HFF-Myc (cell line): ENCODE measurements around the gene REXO5.

Source experiments
- DNase-seq: peaks from one replicate; pipeline ENCODE4 v3.0.0-alpha.2; 2011; ENCODE audit warnings: low read depth; ENCODE audit errors: extremely low read depth
- H3K4me3 ChIP-seq: replicated peaks from 2 replicates; pipeline ENCODE4 v1.5.1; 2011; ENCODE audit warnings: low read depth, mild to moderate bottlenecking, control low read depth, low read length
- CTCF ChIP-seq: IDR thresholded peaks from 2 replicates; pipeline ENCODE4 v1.5.1; 2012; ENCODE audit warnings: mild to moderate bottlenecking, low read depth, low read length, control low read depth; ENCODE audit errors: missing control alignments

REXO5 gene

GRCh38 chr16:20846551-20846950 lies 40.2 kb downstream of the REXO5 start:
- TF ChIP-seq CTCF, result no peak
- no peak for DNase-seq
- H3K4me3 ChIP-seq, result no peak overlapping the region

- no peak for TF ChIP-seq CTCF
- no peak for DNase-seq
- no peak overlapping the region for H3K4me3 ChIP-seq
Measured at GRCh38 chr16:20847550-20847949, 41.2 kb downstream of the REXO5 start.

- TF ChIP-seq CTCF, result peak; percentile 99
- peak; percentile 50 for DNase-seq
- H3K4me3 ChIP-seq, result no peak overlapping the region
Measured at GRCh38 chr16:20849589-20850390, 43.5 kb downstream of the REXO5 start.

- no peak for DNase-seq
- TF ChIP-seq CTCF, result no peak
- H3K4me3 ChIP-seq, result no peak overlapping the region
Measured at GRCh38 chr16:20850981-20851380, 44.7 kb downstream of the REXO5 start.

- DNase-seq, result peak; percentile 46
- no peak overlapping the region for H3K4me3 ChIP-seq
- TF ChIP-seq CTCF, result no peak
Measured at GRCh38 chr16:20851601-20852000, 45.3 kb downstream of the REXO5 start.

- TF ChIP-seq CTCF, result no peak
- DNase-seq, result no peak
- H3K4me3 ChIP-seq, result no peak overlapping the region
Measured at GRCh38 chr16:20853143-20853542, 46.8 kb downstream of the REXO5 start.
